ENCODE measurements around the gene KIAA1671. TPM values are rescaled to one million over a fixed set of nuclear protein-coding genes. Genes with fewer than 3 reads are reported as not detected.
A peak's percentile ranks its signal among the peaks of the same experiment; 100 is the strongest.

The KIAA1671 gene
- total RNA-seq, 1 donor from 2014 or later: 17.6 TPM

GRCh38 chr22:25161017-25161915, 208.8 kb downstream of the KIAA1671 start:
- Mint-ChIP-seq H3K4me3 (no peak overlapping the region), H3K27ac (peak overlapping the region; percentile 4), H3K4me1 (ENCODE audit: low read depth) (no peaks in the 10 kb centered on the region), H3K36me3 (ENCODE audit: low read depth) (no peaks in the 10 kb centered on the region), H3K27me3 (ENCODE audit: insufficient read depth) (no peaks in the 10 kb centered on the region), H3K9me3 (no peaks in the 10 kb centered on the region)
- intact Hi-C loops (cut with micrococcal nuclease): no loop called here
- DNase-seq (ENCODE audit: low spot score): no peak

- DNase-seq (ENCODE audit: low spot score): no peak
- Mint-ChIP-seq H3K27me3 (ENCODE audit: insufficient read depth) (no peaks in the 10 kb centered on the region), H3K27ac (no peak overlapping the region), H3K9me3 (no peaks in the 10 kb centered on the region), H3K36me3 (ENCODE audit: low read depth) (no peaks in the 10 kb centered on the region), H3K4me3 (no peak overlapping the region), H3K4me1 (ENCODE audit: low read depth) (no peaks in the 10 kb centered on the region)
- intact Hi-C loops (cut with micrococcal nuclease): no loop called here
These were observed 209.5 kb downstream of the KIAA1671 start for GRCh38 chr22:25161916-25162530.

- Mint-ChIP-seq H3K36me3 (ENCODE audit: low read depth) (no peaks in the 10 kb centered on the region), H3K4me1 (ENCODE audit: low read depth) (no peaks in the 10 kb centered on the region), H3K9me3 (no peaks in the 10 kb centered on the region), H3K27ac (no peak overlapping the region), H3K4me3 (no peak overlapping the region), H3K27me3 (ENCODE audit: insufficient read depth) (no peaks in the 10 kb centered on the region)
- no peak for DNase-seq (ENCODE audit: low spot score)
- intact Hi-C loops (cut with micrococcal nuclease): no loop called here
These were observed 210.0 kb downstream of the KIAA1671 start for GRCh38 chr22:25162561-25162960.

DNA sequence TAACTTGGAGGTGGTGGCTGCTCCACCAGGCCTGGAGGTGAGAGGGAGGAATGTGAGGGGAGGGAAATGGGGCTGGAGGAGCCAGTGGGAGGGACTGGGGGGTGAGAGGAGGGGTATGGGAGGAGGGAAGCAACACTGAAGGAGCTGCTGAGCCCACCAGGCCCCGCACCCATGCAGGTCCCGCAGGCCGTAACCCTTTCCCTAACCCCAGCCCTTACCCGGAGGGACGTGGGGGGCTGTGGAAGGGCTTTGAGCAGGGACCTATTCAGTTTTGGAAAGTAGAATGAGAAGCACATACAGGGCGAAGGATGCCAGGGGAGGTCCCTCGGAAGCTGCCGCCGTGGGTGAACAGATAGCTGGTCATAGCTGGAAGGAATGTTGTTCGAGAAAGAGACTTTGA, 213.3 kb downstream of the KIAA1671 start:
- Mint-ChIP-seq H3K4me3 (no peak overlapping the region), H3K36me3 (ENCODE audit: low read depth) (no peaks in the 10 kb centered on the region), H3K27ac (no peak overlapping the region), H3K4me1 (ENCODE audit: low read depth) (peaks cover 5% of the 10 kb centered on the region), H3K9me3 (no peaks in the 10 kb centered on the region), H3K27me3 (ENCODE audit: insufficient read depth) (no peaks in the 10 kb centered on the region)
- intact Hi-C loops (cut with micrococcal nuclease): no loop called here
- DNase-seq (ENCODE audit: low spot score): no peak

DNA sequence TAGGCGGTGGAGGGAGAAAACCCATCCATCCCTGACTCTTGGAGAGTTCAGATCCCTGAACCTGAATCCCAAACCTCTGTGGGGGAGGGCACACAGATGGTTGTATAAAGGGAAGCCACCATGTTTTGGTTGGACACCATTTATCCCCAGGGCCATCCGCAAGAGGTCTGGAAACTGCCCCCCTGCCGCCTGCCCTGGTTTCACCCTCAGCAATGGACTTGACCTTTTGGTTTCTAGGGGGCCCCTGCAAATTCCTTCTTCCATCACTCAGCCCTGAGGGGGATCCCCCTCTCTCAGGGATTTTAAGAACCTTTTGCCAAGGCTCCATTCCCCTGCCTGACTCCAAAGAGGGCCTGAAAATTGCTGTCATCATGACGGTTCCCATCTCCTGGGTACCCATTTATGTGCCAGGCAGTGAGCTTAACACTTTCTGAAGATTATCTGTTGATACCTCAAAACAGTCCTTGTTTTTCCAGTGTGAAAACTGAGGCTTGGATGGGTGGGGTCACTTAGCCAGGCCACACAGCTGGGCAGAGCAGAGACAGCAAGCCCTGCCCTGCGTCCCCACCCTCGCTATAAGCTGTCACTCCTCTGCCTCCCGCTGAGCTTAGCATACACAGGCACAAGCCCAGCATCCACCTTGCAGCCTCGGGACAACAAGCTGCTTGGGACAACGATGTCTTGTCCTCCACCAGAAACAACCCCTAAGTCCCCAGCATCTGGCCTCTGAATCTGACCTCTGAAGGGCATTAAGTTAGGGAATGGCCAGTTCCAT, 213.9 kb downstream of the KIAA1671 start:
- H3K27ac Mint-ChIP-seq: no peak overlapping the region
- intact Hi-C loops (cut with micrococcal nuclease): no loop called here

GRCh38 chr22:25167082-25167481, 214.6 kb downstream of the KIAA1671 start:
- peaks cover 5% of the 10 kb centered on the region for H3K4me1 Mint-ChIP-seq (ENCODE audit: low read depth)

More for the DNA sequence above, 213.9 kb downstream of the KIAA1671 start:
- H3K4me3 Mint-ChIP-seq: no peak overlapping the region
- no peak for DNase-seq (ENCODE audit: low spot score)
- H3K4me1 Mint-ChIP-seq (ENCODE audit: low read depth): peaks cover 5% of the 10 kb centered on the region
- H3K36me3 Mint-ChIP-seq (ENCODE audit: low read depth): no peaks in the 10 kb centered on the region
- H3K27me3 Mint-ChIP-seq (ENCODE audit: insufficient read depth): no peaks in the 10 kb centered on the region
- no peaks in the 10 kb centered on the region for H3K9me3 Mint-ChIP-seq

DNA sequence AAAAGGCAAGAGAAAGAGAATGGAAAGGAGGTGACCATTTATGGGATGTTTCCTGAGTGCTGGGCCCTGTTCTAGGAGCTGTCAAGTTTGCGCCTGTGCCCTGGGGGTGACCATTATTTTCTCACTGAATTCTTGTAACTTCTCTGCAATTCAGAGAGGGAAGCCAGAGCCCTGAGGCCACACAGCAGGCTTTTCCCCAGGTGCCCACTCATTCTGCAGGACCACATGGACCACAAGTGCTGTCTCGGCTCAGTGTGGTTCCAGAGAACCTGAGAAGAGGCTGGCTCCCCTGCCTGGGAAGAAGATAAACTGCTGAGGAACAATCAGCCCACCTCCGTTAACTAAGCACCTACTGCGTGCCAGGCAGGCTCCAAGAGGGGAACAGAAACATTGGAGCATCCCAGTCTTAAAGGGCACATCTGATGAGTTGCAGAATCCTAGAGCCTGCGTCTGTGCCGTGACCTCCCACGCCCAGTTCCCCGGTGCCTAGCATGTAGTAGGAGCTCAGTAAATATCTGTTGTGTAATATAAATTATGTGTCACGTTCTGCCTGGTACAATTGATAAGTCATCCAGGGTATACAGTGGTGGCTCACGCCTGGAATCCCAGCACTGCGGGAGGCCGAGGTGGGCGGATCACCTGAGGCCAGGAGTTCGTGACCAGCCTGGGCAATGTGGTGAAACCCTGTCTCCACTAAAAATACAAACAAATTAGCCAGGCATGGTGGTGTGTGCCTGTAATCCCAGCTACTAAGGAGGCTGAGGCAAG, 215.5 kb downstream of the KIAA1671 start:
- no peak for DNase-seq (ENCODE audit: low spot score)
- Mint-ChIP-seq H3K9me3 (no peaks in the 10 kb centered on the region), H3K4me1 (ENCODE audit: low read depth) (peaks cover 5% of the 10 kb centered on the region), H3K27ac (no peak overlapping the region), H3K4me3 (no peak overlapping the region), H3K27me3 (ENCODE audit: insufficient read depth) (no peaks in the 10 kb centered on the region), H3K36me3 (ENCODE audit: low read depth) (no peaks in the 10 kb centered on the region)
- intact Hi-C loops (cut with micrococcal nuclease): no loop called here

More at GRCh38 chr22:25167082-25167481, 214.6 kb downstream of the KIAA1671 start:
- Mint-ChIP-seq H3K27me3 (ENCODE audit: insufficient read depth) (no peaks in the 10 kb centered on the region), H3K9me3 (no peaks in the 10 kb centered on the region), H3K36me3 (ENCODE audit: low read depth) (no peaks in the 10 kb centered on the region), H3K27ac (no peak overlapping the region), H3K4me3 (no peak overlapping the region)
- DNase-seq (ENCODE audit: low spot score): no peak
- intact Hi-C loops (cut with micrococcal nuclease): no loop called here

DNA sequence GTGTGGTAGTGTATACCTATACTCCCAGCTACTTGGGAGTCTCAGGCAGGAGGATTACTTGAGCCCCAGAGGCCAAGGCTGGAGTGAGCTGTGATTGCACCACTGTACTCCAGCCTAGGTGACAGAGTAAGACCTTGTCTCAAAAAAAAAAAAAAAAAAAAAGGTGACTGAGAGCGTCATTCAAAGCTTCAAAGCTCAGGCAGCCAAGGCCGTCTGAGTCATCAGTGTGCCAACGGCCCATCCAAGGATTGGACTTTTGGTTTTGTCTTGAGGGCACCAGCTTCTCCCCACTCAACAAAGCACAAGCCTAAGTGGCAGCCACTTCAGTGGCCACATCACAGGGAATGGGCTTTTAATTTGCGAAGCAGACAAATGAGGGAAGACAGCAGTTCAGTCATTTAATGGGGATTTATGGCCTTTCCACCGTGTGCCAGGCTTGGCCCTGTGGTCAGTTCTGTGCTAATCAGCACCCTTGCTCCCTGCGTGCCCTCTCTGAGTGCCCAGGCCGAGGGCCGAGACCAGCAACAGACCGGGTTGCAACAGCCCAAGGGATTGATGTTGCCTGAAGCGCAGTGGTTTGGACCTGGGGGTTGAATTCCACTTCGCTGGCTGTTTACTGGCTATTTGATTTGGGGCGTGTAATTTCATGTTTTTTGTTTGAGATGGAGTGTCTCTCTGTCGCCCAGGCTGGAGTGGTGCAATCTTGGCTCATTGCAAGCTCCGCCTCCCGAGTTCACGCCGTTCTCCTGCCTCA, 216.9 kb downstream of the KIAA1671 start:
- H3K9me3 Mint-ChIP-seq: no peaks in the 10 kb centered on the region
- H3K4me3 Mint-ChIP-seq: no peak overlapping the region
- no peaks in the 10 kb centered on the region for H3K36me3 Mint-ChIP-seq (ENCODE audit: low read depth)
- H3K27me3 Mint-ChIP-seq (ENCODE audit: insufficient read depth): no peaks in the 10 kb centered on the region
- no peak for DNase-seq (ENCODE audit: low spot score)
- intact Hi-C loops (cut with micrococcal nuclease): loop anchor here (5.0 kb wide), 1 partner anchor 57 kb away; no protein-coding TSS in a partner anchor
- no peak overlapping the region for H3K27ac Mint-ChIP-seq
- peaks cover 5% of the 10 kb centered on the region for H3K4me1 Mint-ChIP-seq (ENCODE audit: low read depth)

DNA sequence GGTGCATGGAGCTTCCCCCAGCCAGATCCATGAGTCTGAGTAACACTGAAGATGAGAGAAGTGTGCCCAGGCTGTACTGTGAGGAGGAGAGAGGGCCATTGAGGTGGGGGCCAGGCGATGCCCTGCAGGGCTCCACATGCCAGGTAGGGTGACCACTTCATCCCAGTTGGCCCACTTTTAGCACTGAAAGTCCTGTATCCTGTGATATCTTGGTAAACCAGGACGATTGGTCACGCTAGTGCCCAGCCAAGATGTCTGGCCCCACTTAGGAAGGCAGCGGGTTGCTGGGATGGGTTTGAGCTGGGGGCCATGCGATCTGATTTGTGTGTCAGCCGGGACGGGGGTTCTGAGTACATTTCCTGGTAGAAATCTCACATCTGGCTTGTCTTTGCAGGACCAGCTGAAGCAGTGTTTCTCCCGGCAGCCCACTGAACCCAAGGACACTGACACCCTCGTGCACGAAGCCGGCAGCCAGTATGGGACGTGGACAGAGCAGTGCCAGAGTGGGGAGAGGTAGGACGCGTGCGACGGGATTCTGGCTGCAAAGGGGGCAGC, 218.0 kb downstream of the KIAA1671 start:
- Mint-ChIP-seq H3K36me3 (ENCODE audit: low read depth) (no peaks in the 10 kb centered on the region), H3K9me3 (no peaks in the 10 kb centered on the region), H3K27ac (no peak overlapping the region), H3K4me1 (ENCODE audit: low read depth) (peaks cover 5% of the 10 kb centered on the region), H3K27me3 (ENCODE audit: insufficient read depth) (no peaks in the 10 kb centered on the region), H3K4me3 (no peak overlapping the region)
- intact Hi-C loops (cut with micrococcal nuclease): loop anchor here (5.0 kb wide), 1 partner anchor 58 kb away; no protein-coding TSS in a partner anchor
- no peak for DNase-seq (ENCODE audit: low spot score)

DNA sequence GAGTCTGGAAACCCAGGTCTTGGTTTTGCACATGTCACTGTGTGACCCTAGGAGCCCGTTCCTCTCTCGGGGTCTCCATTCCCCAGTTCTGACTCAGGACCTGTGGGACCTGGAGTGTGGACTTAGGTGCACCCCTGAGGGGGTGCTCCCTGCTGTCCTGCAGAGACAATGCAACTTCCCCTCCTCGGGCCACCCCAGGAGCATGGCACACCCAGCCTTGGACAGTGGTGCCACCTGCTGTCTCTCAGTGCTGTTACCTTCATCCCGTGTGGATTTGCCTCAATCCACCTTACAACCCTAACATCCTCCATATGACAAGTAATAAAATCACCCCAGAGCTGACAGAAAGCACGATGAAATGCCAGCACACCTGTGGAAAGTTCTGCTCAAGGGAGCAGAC, 219.6 kb downstream of the KIAA1671 start:
- Mint-ChIP-seq H3K4me1 (ENCODE audit: low read depth) (peaks cover 5% of the 10 kb centered on the region), H3K4me3 (no peak overlapping the region), H3K36me3 (ENCODE audit: low read depth) (peaks cover 7% of the 10 kb centered on the region), H3K27ac (no peak overlapping the region), H3K9me3 (no peaks in the 10 kb centered on the region), H3K27me3 (ENCODE audit: insufficient read depth) (no peaks in the 10 kb centered on the region)
- no peak for DNase-seq (ENCODE audit: low spot score)
- intact Hi-C loops (cut with micrococcal nuclease): loop anchor here (1.0 to 5.0 kb wide), 4 partner anchors 60 to 233 kb away; no protein-coding TSS in a partner anchor

DNA sequence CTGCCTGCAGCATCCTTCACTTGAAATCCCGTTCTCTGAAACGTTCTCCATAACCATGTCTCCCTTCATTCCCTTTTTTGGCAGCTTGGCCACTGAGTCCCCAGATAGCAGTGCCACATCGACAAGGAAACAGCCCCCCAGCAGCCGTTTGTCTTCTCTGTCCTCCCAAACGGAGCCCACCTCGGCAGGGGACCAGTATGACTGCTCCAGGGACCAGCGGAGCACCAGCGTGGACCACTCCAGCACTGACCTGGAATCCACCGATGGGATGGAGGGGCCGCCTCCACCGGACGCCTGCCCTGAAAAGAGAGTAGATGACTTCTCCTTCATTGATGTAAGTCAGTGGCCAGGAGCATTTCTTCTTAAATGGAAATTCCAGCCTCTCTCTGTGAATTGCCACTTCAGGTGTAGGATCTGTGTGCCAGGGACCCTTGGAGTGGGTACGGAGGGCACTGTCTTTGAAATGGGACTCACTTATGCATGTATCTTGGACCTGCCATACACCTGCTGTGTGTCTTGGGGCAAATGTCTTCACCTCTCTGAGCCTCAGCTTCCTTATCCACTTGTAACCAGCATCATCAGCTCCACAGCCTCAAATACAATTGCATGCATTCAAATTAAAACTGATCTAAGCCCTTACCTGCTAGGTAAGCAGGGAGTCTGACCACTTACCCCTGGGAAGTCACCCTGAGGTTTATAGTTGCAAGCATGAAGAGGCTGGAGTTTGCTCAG, 221.8 kb downstream of the KIAA1671 start:
- Mint-ChIP-seq H3K27ac (no peak overlapping the region), H3K27me3 (ENCODE audit: insufficient read depth) (no peaks in the 10 kb centered on the region), H3K9me3 (peaks cover 4% of the 10 kb centered on the region), H3K36me3 (ENCODE audit: low read depth) (peaks cover 15% of the 10 kb centered on the region), H3K4me3 (no peak overlapping the region), H3K4me1 (ENCODE audit: low read depth) (peaks cover 5% of the 10 kb centered on the region)
- intact Hi-C loops (cut with micrococcal nuclease): loop anchor here (5.0 kb wide), 1 partner anchor 62 kb away; no protein-coding TSS in a partner anchor
- no peak for DNase-seq (ENCODE audit: low spot score)

Measured in activated T-helper 1 cell treated with anti-CD3 and anti-CD28 coated beads, Interleukin-12 subunit alpha, Interleukin-12 subunit beta, Interleukin-2, Interleukin-4 antibody, amounts not matched to agents 30 ng/mL and 10 ng/mL and 1 ng/mL, durations not matched to agents 14 hours and 24 hours and 36 hours (primary cell).